K562 (cell line): Measurements from ENCODE around the gene DYRK1A. TPM values are rescaled to one million over a fixed set of nuclear protein-coding genes. Genes with fewer than 3 reads are reported as not detected.

Source experiments
- CBFA2T3 ChIP-seq: fragments of 450-650 bp; IDR thresholded peaks from 2 replicates; pipeline ENCODE4 v1.6.1; 2017
- CXXC5 ChIP-seq: fragments of 250-450 bp; sonication (Bioruptor Pico); IDR thresholded peaks from 2 replicates; pipeline ENCODE4 v1.8.0; 2022; ENCODE audit warnings: inconsistent platforms, mild to moderate bottlenecking, moderate library complexity
- FOXM1 ChIP-seq, 2 experiments: fragments of 450-650 bp in 1 of 2; sonication (generic) in 1 of 2; formaldehyde crosslinking in 1 of 2; IDR thresholded peaks; 2 replicates each; pipeline versions ENCODE4 v1.6.1 to v1.9.0; 2017 to 2022; ENCODE audit warnings: low read depth in 2 of 2, mild to moderate bottlenecking in 2 of 2, missing genetic modification reagents in 1 of 2, moderate library complexity in 1 of 2
- GABPB2 ChIP-seq: fragments of 250-450 bp; sonication (Bioruptor Pico); conservative IDR thresholded peaks from 2 replicates; pipeline ENCODE4 v1.5.1; 2021; ENCODE audit warnings: mild to moderate bottlenecking
- KLF13 ChIP-seq: fragments of 450-650 bp; IDR thresholded peaks from 2 replicates; pipeline ENCODE4 v1.6.1; 2016; ENCODE audit warnings: missing genetic modification characterization, low read depth, mild to moderate bottlenecking, missing compliant biosample characterization, moderate library complexity, borderline replicate concordance
- NCOR1 ChIP-seq: fragments of 450-650 bp; IDR thresholded peaks from 2 replicates; pipeline ENCODE4 v1.6.1; 2016; ENCODE audit warnings: mild to moderate bottlenecking, moderate library complexity
- NRF1 ChIP-seq, 2 experiments: fragments of 450-650 bp; IDR thresholded peaks in 1 of 2; conservative IDR thresholded peaks in 1 of 2; 2 replicates each; pipeline ENCODE4 v1.6.1; 2014; ENCODE audit warnings: mild to moderate bottlenecking in 2 of 2
- SMC3 ChIP-seq: conservative IDR thresholded peaks from 2 replicates; pipeline ENCODE4 v1.6.1; 2011; ENCODE audit warnings: low read depth, low read length, improper control_type of control experiment; ENCODE audit not compliant: insufficient read depth
- TBP ChIP-seq: optimal IDR thresholded peaks from 2 replicates; pipeline ENCODE3; 2011; ENCODE audit warnings: low read depth, low read length, improper control_type of control experiment
- XRCC3 ChIP-seq: fragments of 450-650 bp; IDR thresholded peaks from 2 replicates; pipeline ENCODE4 v1.6.1; 2017; ENCODE audit warnings: mild to moderate bottlenecking, moderate library complexity
- ZFX ChIP-seq: sonication (generic); formaldehyde crosslinking; IDR thresholded peaks from 2 replicates; pipeline ENCODE4 v1.8.0; 2022; ENCODE audit warnings: mild to moderate bottlenecking, missing genetic modification reagents, moderate library complexity
- ZNF589 ChIP-seq: fragments of 200-800 bp; sonication (Bioruptor generic); IDR thresholded peaks from 2 replicates; pipeline ENCODE4 v1.6.1; 2016; ENCODE audit warnings: low read depth, missing genetic modification characterization, missing compliant biosample characterization
- polyA plus RNA-seq, 8 experiments: library from polyadenylated mRNA; depleted of rRNA in 4 of 8; stranded (reverse) in 5 of 8; unstranded in 3 of 8; fragments of >200 nt; fragmentation: Nextera tagmentation in 2 of 8; fragmentation: Illumina TruSeq in 1 of 8; extraction: Ambion mirVana in 2 of 8; extraction: Trizol in 1 of 8; gene quantifications; 2 replicates each; pipeline versions ENCODE4 v1.2.1 to v1.2.3, GENCODE V29; 2011 to 2014; ENCODE audit warnings: inconsistent platforms in 1 of 8, missing spikeins in 1 of 8
- total RNA-seq, 7 experiments: library from RNA; depleted of rRNA in 6 of 7; stranded (reverse); fragments of >200 nt in 6 of 7; fragmentation: Illumina TruSeq in 2 of 7; extraction: Trizol in 2 of 7; gene quantifications; 2 replicates each; pipeline versions ENCODE4 v1.2.1 to v1.2.3, GENCODE V29; 2011 to 2021; ENCODE audit warnings: low replicate concordance in 1 of 7
- TF ChIP-seq, protein P1 (sequence below): fragments of 250-450 bp; sonication (Bioruptor Pico); IDR thresholded peaks from 2 replicates; pipeline ENCODE4 v1.4.0; 2020; ENCODE audit warnings: mild to moderate bottlenecking
- TF ChIP-seq, protein P2 (sequence below): fragments of 450-650 bp; formaldehyde crosslinking; IDR thresholded peaks from 2 replicates; pipeline ENCODE4 v1.4.0; 2020; ENCODE audit warnings: mild to moderate bottlenecking, moderate library complexity
- TF ChIP-seq, protein P3 (sequence below): fragments of 450-650 bp; IDR thresholded peaks from 2 replicates; pipeline ENCODE4 v1.6.1; 2016; ENCODE audit warnings: low read depth, mild to moderate bottlenecking, moderate library complexity
- TF ChIP-seq, protein P4 (sequence below), 2 experiments: fragments of 450-650 bp in 1 of 2; sonication (generic) in 1 of 2; formaldehyde crosslinking in 1 of 2; IDR thresholded peaks in 1 of 2; conservative IDR thresholded peaks in 1 of 2; 2 replicates each; pipeline versions ENCODE4 v1.6.1 to v1.8.1; 2016 to 2023; ENCODE audit warnings: mild to moderate bottlenecking in 2 of 2, moderate library complexity in 2 of 2, inconsistent platforms in 1 of 2, missing genetic modification reagents in 1 of 2

Gene DYRK1A
- total and polyA plus RNA-seq, 9 of the 15 experiments (the other 6 are each of a cell fraction or from before 2014, with no cell fraction given): 3.7 to 64.8 (median 42.3) TPM

DNA sequence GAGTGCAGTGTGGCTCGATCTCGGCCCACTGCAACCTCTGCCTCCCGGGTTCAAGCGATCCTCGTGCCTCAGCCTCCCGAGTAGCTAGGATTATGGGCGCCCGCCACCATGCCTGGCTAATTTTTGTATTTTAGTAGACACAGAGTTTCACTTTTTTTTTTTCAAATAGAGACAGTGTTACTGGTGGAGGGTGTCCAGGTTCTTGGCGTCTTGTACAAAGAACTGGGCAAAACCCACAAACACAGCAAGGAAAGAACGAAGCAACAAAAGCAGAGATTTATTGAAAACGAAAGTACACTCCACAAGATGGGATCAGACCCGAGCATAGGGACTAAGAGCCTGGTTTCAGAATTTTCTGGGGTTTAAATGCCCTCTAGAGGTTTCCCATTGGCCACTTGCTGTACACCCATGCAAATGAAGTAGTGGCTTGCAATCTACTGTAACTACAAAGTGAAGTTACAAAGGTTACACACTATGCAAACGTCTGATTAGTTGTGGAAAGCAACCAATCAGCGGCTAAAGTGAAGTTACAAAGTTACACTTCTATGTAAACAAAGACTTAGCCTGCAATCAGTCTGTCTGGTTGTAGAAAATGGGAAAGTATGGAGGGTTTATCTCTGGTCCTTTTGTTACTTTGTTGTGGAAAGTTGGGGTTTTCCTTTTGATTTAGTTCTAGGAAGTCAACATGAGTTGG lies 199.1 kb downstream of the DYRK1A start (continued):
- TF ChIP-seq CXXC5 (CRISPR knock-in tag): no peak
- no peak for TF ChIP-seq ZNF589
- TF ChIP-seq CBFA2T3: no peak
- TF ChIP-seq GABPB2 (CRISPR knock-in tag): no peak
- TF ChIP-seq NCOR1: no peak
- no peak for TF ChIP-seq KLF13 (tag)
- no peak for TF ChIP-seq XRCC3
- TF ChIP-seq ZFX (CRISPR knock-in tag): 0 out of 2 replicates have a peak, but pooled peaks have one; percentile 27
- TF ChIP-seq NRF1 (conservative IDR thresholded peaks at IDR 0.05 in 1 of 2, IDR thresholded peaks at IDR 0.05 in 1 of 2): peak in 1 of 2 experiments; percentile 14; a peak in 1 of 4 replicates
- peak; percentile 75 for TF ChIP-seq TBP
- TF ChIP-seq, protein P1, sequence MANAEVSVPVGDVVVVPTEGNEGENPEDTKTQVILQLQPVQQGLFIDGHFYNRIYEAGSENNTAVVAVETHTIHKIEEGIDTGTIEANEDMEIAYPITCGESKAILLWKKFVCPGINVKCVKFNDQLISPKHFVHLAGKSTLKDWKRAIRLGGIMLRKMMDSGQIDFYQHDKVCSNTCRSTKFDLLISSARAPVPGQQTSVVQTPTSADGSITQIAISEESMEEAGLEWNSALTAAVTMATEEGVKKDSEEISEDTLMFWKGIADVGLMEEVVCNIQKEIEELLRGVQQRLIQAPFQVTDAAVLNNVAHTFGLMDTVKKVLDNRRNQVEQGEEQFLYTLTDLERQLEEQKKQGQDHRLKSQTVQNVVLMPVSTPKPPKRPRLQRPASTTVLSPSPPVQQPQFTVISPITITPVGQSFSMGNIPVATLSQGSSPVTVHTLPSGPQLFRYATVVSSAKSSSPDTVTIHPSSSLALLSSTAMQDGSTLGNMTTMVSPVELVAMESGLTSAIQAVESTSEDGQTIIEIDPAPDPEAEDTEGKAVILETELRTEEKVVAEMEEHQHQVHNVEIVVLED (CRISPR knock-in tag): no peak
- TF ChIP-seq, protein P2, sequence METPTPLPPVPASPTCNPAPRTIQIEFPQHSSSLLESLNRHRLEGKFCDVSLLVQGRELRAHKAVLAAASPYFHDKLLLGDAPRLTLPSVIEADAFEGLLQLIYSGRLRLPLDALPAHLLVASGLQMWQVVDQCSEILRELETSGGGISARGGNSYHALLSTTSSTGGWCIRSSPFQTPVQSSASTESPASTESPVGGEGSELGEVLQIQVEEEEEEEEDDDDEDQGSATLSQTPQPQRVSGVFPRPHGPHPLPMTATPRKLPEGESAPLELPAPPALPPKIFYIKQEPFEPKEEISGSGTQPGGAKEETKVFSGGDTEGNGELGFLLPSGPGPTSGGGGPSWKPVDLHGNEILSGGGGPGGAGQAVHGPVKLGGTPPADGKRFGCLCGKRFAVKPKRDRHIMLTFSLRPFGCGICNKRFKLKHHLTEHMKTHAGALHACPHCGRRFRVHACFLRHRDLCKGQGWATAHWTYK (CRISPR knock-in tag): no peak
- TF ChIP-seq, protein P3, sequence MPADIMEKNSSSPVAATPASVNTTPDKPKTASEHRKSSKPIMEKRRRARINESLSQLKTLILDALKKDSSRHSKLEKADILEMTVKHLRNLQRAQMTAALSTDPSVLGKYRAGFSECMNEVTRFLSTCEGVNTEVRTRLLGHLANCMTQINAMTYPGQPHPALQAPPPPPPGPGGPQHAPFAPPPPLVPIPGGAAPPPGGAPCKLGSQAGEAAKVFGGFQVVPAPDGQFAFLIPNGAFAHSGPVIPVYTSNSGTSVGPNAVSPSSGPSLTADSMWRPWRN: peak; percentile 11; the same call in 1 of the 2 replicates
- TF ChIP-seq, protein P4, sequence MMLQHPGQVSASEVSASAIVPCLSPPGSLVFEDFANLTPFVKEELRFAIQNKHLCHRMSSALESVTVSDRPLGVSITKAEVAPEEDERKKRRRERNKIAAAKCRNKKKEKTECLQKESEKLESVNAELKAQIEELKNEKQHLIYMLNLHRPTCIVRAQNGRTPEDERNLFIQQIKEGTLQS (IDR thresholded peaks at IDR 0.05): peak; percentile 61
- TF ChIP-seq, protein P4 (CRISPR knock-in tag; conservative IDR thresholded peaks at IDR 0.05): no peak
- TF ChIP-seq SMC3: no peak
- TF ChIP-seq FOXM1 (IDR thresholded peaks at IDR 0.05; ENCODE audit: low read depth): peak; percentile 59; the same call in 1 of the 2 replicates
- no peak for TF ChIP-seq FOXM1 (CRISPR knock-in tag; IDR thresholded peaks at IDR 0.05; ENCODE audit: low read depth)
